NT2/D1 (cell line): ENCODE measurements around the gene OPHN1.
"Not testable (repeated sequence)": the region's sequence is repeated elsewhere in the genome, so short reads cannot be mapped to it uniquely, and the experiment has no call there.

Source experiments
- DNase-seq: peaks from one replicate; pipeline ENCODE4 v3.0.0-alpha.2; 2011; ENCODE audit warnings: low read depth, low spot score
- H3K27me3 ChIP-seq: 2 replicates; pipeline ENCODE4 v1.6.0; 2011; ENCODE audit warnings: mild to moderate bottlenecking; ENCODE audit not compliant: insufficient read length, insufficient read depth
- H3K36me3 ChIP-seq: 2 replicates; pipeline ENCODE4 v1.6.1; 2011; ENCODE audit warnings: mild to moderate bottlenecking, low read length, mixed read lengths; ENCODE audit not compliant: insufficient read depth, insufficient read length
- H3K4me1 ChIP-seq: 2 replicates; pipeline ENCODE4 v1.5.1; 2011; ENCODE audit not compliant: insufficient read depth, insufficient read length
- H3K4me3 ChIP-seq: 2 replicates; pipeline ENCODE4 v1.5.1; 2011; ENCODE audit warnings: low read depth; ENCODE audit not compliant: insufficient read length
- H3K9ac ChIP-seq: 2 replicates; pipeline ENCODE4 v1.6.0; 2011; ENCODE audit warnings: low read depth; ENCODE audit not compliant: insufficient read length
- H3K9me3 ChIP-seq: 2 replicates; pipeline ENCODE4 v1.5.1; 2011; ENCODE audit warnings: mild to moderate bottlenecking, low read length; ENCODE audit not compliant: insufficient read depth
- SUZ12 ChIP-seq: IDR thresholded peaks from 2 replicates; pipeline ENCODE4 v1.6.1; 2011; ENCODE audit not compliant: insufficient read length, insufficient read depth; ENCODE audit errors: extremely low read depth
- YY1 ChIP-seq: IDR thresholded peaks from 2 replicates; pipeline ENCODE4 v1.6.1; 2011; ENCODE audit not compliant: insufficient read length, insufficient read depth
- ZNF274 ChIP-seq: IDR thresholded peaks from 2 replicates; pipeline ENCODE4 v1.6.1; 2011; ENCODE audit warnings: mild to moderate bottlenecking, low read depth, low read length

Gene OPHN1

DNA sequence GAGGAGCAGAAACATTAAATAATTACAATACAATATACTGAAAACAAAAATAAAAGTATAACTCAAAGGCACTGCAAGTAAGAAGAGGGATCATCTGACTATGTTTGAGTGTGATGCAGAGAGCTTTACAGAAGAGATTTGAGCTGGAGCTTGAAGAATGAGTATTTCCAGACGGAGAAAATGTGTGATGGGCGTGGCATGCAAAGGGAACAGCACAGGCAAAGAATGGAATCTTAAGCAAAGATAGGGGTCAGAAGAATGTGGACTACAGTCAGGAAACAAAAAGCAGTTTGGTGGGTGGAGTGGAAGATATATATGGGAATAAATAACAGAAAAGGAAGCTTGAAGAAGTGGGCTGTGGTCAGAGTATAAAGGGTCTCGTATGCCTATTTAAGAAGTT, 45.5 kb downstream of the OPHN1 start:
- no peak for TF ChIP-seq SUZ12
- no peak for TF ChIP-seq ZNF274
- TF ChIP-seq YY1 = no peak

DNA sequence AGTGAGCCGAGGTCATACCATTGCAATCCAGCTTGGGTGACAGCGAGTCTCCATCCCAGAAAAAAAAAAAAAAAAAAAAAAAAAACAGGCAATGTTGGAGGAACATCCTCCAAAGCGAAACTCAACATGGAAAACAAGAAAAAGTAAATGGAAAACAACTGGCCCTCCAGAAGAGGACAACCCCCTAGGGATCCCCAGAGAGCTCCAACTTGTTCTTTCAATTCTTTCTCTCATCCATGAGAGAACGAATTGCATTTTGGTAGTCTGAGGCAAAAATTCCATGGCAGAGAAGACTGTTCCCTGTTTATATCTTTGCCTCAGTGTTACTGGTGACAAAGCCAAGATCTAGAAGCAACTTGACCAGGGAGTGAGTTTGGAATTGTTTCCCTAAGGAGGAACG, 49.8 kb downstream of the OPHN1 start:
- no peaks in the 10 kb centered on the region for H3K9me3 ChIP-seq
- DNase-seq = no peak
- no peaks in the 10 kb centered on the region for H3K36me3 ChIP-seq
- H3K9ac ChIP-seq = no peak overlapping the region
- no peak for TF ChIP-seq SUZ12
- TF ChIP-seq YY1 = no peak
- no peak for TF ChIP-seq ZNF274
- H3K4me1 ChIP-seq = no peaks in the 10 kb centered on the region
- H3K27me3 ChIP-seq = no peaks in the 10 kb centered on the region
- no peak overlapping the region for H3K4me3 ChIP-seq

More for the DNA sequence above, 45.5 kb downstream of the OPHN1 start:
- Histone ChIP-seq H3K9me3 (no peaks in the 10 kb centered on the region), H3K4me3 (no peak overlapping the region), H3K36me3 (no peaks in the 10 kb centered on the region), H3K27me3 (no peaks in the 10 kb centered on the region), H3K9ac (no peak overlapping the region), H3K4me1 (no peaks in the 10 kb centered on the region)
- DNase-seq = no peak

DNA sequence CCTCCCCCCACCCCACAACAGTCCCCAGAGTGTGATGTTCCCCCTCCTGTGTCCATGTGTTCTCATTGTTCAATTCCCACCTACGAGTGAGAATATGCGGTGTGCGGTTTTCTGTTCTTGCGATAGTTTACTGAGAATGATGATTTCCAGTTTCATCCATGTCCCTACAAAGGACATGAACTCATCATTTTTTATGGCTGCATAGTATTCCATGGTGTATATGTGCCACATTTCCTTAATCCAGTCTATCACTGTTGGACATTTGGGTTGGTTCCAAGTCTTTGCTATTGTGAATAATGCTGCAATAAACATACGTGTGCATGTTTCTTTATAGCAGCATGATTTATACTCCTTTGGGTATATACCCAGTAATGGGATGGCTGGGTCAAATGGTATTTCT, 55.7 kb downstream of the OPHN1 start:
- H3K9ac ChIP-seq, H3K27me3 ChIP-seq, DNase-seq, H3K4me3 ChIP-seq, H3K36me3 ChIP-seq, H3K9me3 ChIP-seq, H3K4me1 ChIP-seq: not testable (repeated sequence)

DNA sequence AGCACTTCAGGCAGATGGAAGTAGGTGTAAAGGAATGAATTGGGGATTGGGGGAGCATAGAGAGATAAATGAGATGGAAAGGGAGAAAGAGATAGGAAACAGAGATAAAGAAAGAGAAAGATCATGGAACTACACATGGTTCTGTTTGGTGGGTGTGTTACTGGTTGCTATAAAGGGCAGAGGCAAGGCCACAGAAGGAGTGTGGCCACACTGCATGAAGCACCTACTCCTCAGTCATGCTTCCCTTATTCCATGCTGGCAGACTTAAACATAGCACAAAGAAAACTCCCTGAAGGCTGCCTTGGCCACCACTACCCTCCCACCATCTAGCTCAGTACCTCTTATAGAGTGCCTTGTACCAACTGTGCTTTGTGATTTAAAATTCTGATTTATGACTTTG, 56.9 kb downstream of the OPHN1 start:
- H3K4me1 ChIP-seq = no peaks in the 10 kb centered on the region
- no peaks in the 10 kb centered on the region for H3K9me3 ChIP-seq
- no peak overlapping the region for H3K9ac ChIP-seq
- H3K4me3 ChIP-seq = no peak overlapping the region
- no peaks in the 10 kb centered on the region for H3K36me3 ChIP-seq
- H3K27me3 ChIP-seq = no peaks in the 10 kb centered on the region
- DNase-seq = no peak
- no peak for TF ChIP-seq ZNF274
- no peak for TF ChIP-seq YY1
- TF ChIP-seq SUZ12 = no peak

DNA sequence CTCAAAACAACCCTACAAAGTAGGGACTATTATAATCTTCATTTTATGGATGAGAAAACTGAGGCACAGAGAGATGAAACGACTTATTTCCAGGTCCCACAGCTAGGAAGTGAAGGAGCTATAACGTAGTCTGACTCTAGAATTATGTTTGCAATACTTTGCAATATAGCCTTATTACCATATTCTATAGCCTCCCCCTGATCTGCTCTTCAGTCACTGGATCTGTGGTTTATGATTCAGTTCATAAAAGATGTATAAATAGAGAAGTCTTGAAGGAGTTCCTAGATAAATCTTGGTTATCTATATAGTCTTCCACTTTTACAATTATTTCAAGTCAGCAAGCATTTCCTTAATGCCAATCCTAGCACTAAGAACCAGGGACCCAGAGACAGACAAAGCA, 57.5 kb downstream of the OPHN1 start:
- DNase-seq = no peak
- Histone ChIP-seq H3K36me3 (no peaks in the 10 kb centered on the region), H3K27me3 (no peaks in the 10 kb centered on the region), H3K4me1 (no peaks in the 10 kb centered on the region), H3K9me3 (no peaks in the 10 kb centered on the region), H3K4me3 (no peak overlapping the region), H3K9ac (no peak overlapping the region)
- TF ChIP-seq YY1 (no peak), ZNF274 (no peak), SUZ12 (no peak)

DNA sequence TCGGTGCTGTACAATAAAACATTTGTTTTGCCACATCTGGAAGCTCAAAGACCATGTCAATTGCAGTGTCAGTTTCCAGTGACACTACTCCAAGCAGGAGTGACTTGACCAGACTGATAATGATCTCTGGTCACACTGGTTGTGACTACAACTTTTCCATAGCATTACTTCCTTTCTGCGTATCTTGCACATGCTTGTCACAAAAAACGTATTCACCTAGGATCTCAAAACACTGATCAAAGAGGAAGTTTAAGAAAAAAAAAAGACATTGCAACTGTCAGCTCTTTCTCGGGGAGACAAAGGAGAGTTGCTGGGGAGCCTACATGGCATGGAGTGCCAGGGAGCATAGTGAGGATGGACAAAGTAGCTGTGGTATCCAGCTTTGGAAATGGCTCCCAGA, 60.6 kb downstream of the OPHN1 start:
- H3K9me3 ChIP-seq = no peaks in the 10 kb centered on the region
- H3K27me3 ChIP-seq = no peaks in the 10 kb centered on the region
- TF ChIP-seq ZNF274 (no peak), YY1 (no peak), SUZ12 (no peak)
- DNase-seq = no peak
- H3K4me3 ChIP-seq = no peak overlapping the region
- no peak overlapping the region for H3K9ac ChIP-seq
- no peaks in the 10 kb centered on the region for H3K4me1 ChIP-seq
- no peaks in the 10 kb centered on the region for H3K36me3 ChIP-seq

DNA sequence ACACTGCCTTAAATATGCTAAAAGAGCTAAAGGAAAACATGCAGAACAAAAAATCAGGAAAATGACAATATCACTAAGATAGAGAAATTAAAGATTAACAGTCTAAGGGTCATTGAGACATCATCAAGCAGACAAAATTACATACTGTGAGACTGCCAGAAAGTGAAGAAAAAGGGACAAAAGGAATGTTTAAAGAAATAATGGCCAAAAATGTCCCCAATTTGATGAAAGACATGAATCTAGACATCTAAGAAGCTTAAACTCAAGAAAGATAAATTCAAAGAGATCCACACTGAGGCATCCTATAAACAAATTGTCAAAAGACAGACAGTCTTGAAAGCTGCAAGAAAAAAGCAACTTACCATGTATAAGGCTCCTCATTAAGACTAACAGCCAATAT, 63.7 kb downstream of the OPHN1 start:
- TF ChIP-seq YY1 (no peak), SUZ12 (no peak)
- Histone ChIP-seq H3K9ac (no peak overlapping the region), H3K36me3 (no peaks in the 10 kb centered on the region), H3K27me3 (no peaks in the 10 kb centered on the region), H3K9me3 (no peaks in the 10 kb centered on the region), H3K4me1 (no peaks in the 10 kb centered on the region), H3K4me3 (no peak overlapping the region)
- no peak for DNase-seq

DNA sequence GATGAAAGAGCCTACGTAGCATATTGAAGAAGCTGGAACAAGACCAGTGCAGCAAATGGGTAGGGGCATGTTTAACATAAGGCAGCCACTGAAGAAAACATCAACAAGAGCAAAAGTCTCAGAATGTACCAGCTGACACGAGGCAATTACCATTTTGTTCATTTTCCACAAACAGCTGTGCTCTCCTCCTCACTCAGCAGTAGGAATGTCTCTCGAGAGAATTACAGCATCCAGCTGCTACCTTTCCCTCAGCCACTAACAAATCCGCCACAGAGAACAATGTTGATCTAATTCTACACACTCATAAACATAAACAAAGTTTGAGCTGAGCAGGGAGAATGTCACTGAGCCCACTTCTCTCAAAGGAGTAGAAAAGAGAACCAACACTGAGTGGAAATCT, 68.0 kb downstream of the OPHN1 start:
- no peaks in the 10 kb centered on the region for H3K27me3 ChIP-seq
- TF ChIP-seq YY1 (no peak), ZNF274 (no peak), SUZ12 (no peak)
- H3K36me3 ChIP-seq = no peaks in the 10 kb centered on the region
- H3K4me3 ChIP-seq = no peak overlapping the region
- H3K9me3 ChIP-seq = no peaks in the 10 kb centered on the region
- no peaks in the 10 kb centered on the region for H3K4me1 ChIP-seq
- no peak overlapping the region for H3K9ac ChIP-seq
- DNase-seq = no peak
